HCT116 (cell line): ENCODE results near the gene NFKB2.

Source experiments
- CBX3 ChIP-seq: IDR thresholded peaks from 2 replicates; pipeline ENCODE4 v1.6.1; 2012; ENCODE audit warnings: low read depth
- EZH2 ChIP-seq: fragments of 200-600 bp; sonication (generic); IDR thresholded peaks from 2 replicates; pipeline ENCODE4 v1.6.1; 2017; ENCODE audit warnings: antibody characterized with exemption, mixed run types
- POLR2A ChIP-seq: IDR thresholded peaks from 2 replicates; pipeline ENCODE4 v1.7.0; 2011; ENCODE audit warnings: borderline replicate concordance; ENCODE audit not compliant: insufficient read depth, insufficient read length; ENCODE audit errors: extremely low read depth
- POLR2AphosphoS5 ChIP-seq: IDR thresholded peaks from 2 replicates; pipeline ENCODE4 v1.6.1; 2011; ENCODE audit warnings: mild to moderate bottlenecking, low read depth, low read length, moderate library complexity
- TCF7L2 ChIP-seq: IDR thresholded peaks from 2 replicates; pipeline ENCODE4 v1.7.0; 2011; ENCODE audit warnings: borderline replicate concordance, inconsistent platforms; ENCODE audit not compliant: insufficient read depth, insufficient read length; ENCODE audit errors: extremely low read depth
- TF ChIP-seq, protein P1 (sequence below), 3 experiments: fragments of 200-600 bp in 1 of 3; sonication (generic) in 1 of 3; IDR thresholded peaks in 2 of 3; conservative IDR thresholded peaks in 1 of 3; 2 replicates each; pipeline ENCODE4 v1.5.1; 2012 to 2017; ENCODE audit warnings: low read depth in 2 of 3, low read length in 2 of 3, antibody characterized with exemption in 1 of 3, borderline replicate concordance in 1 of 3, control low read depth in 1 of 3, mild to moderate bottlenecking in 1 of 3, mixed read lengths in 1 of 3, mixed run types in 1 of 3, moderate library complexity in 1 of 3; ENCODE audit not compliant: insufficient read depth in 1 of 3

- TF ChIP-seq CBX3 (no peak), POLR2AphosphoS5 (no peak), TCF7L2 (no peak), POLR2A (no peak), EZH2 (no peak)
- TF ChIP-seq, protein P1, sequence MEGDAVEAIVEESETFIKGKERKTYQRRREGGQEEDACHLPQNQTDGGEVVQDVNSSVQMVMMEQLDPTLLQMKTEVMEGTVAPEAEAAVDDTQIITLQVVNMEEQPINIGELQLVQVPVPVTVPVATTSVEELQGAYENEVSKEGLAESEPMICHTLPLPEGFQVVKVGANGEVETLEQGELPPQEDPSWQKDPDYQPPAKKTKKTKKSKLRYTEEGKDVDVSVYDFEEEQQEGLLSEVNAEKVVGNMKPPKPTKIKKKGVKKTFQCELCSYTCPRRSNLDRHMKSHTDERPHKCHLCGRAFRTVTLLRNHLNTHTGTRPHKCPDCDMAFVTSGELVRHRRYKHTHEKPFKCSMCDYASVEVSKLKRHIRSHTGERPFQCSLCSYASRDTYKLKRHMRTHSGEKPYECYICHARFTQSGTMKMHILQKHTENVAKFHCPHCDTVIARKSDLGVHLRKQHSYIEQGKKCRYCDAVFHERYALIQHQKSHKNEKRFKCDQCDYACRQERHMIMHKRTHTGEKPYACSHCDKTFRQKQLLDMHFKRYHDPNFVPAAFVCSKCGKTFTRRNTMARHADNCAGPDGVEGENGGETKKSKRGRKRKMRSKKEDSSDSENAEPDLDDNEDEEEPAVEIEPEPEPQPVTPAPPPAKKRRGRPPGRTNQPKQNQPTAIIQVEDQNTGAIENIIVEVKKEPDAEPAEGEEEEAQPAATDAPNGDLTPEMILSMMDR (IDR thresholded peaks at IDR 0.05 in 2 of 3, conservative IDR thresholded peaks at IDR 0.05 in 1 of 3; ENCODE audit: borderline replicate concordance in 1 of 3, insufficient read depth in 1 of 3, low read depth in 2 of 3, low read length in 2 of 3) = no peak
Measured at GRCh38 chr10:102396317-102396650, 779 bp downstream of the NFKB2 start.
